Epidermal melanocyte (primary cell): ENCODE results near the gene KDM2B.

Experiments used
- DNase-seq: peaks from one replicate; pipeline ENCODE4 v3.0.0; 2011; ENCODE audit warnings: low spot score; ENCODE audit not compliant: insufficient read length

KDM2B gene

GRCh38 chr12:121531356-121531750 is 49.5 kb downstream of the KDM2B start:
- no peak for DNase-seq

GRCh38 chr12:121530600-121531355 is 50.0 kb downstream of the KDM2B start:
- no peak for DNase-seq

GRCh38 chr12:121529184-121529583 is 51.6 kb downstream of the KDM2B start:
- no peak for DNase-seq

- DNase-seq, result no peak
These were observed 55.4 kb downstream of the KDM2B start for GRCh38 chr12:121525411-121525810.

GRCh38 chr12:121524196-121524916 is 56.5 kb downstream of the KDM2B start:
- no peak for DNase-seq

- no peak for DNase-seq
These were observed 57.1 kb downstream of the KDM2B start for GRCh38 chr12:121523741-121524140.

GRCh38 chr12:121522971-121523370 is 57.9 kb downstream of the KDM2B start:
- no peak for DNase-seq

- DNase-seq, result no peak
These were observed 60.2 kb downstream of the KDM2B start for GRCh38 chr12:121520586-121521086.

GRCh38 chr12:121520119-121520518 is 60.7 kb downstream of the KDM2B start:
- no peak for DNase-seq

- no peak for DNase-seq
These were observed 61.6 kb downstream of the KDM2B start for GRCh38 chr12:121519227-121519626.

GRCh38 chr12:121518656-121519055 is 62.2 kb downstream of the KDM2B start:
- DNase-seq, result no peak

GRCh38 chr12:121516437-121517011 is 64.3 kb downstream of the KDM2B start:
- DNase-seq, result no peak

- no peak for DNase-seq
These were observed 65.2 kb downstream of the KDM2B start for GRCh38 chr12:121515615-121516014.

- DNase-seq, result no peak
These were observed 66.6 kb downstream of the KDM2B start for GRCh38 chr12:121514184-121514742.

- DNase-seq, result no peak
These were observed 67.2 kb downstream of the KDM2B start for GRCh38 chr12:121513464-121514183.

GRCh38 chr12:121512561-121512960 is 68.3 kb downstream of the KDM2B start:
- DNase-seq, result no peak

- DNase-seq, result no peak
These were observed 68.9 kb downstream of the KDM2B start for GRCh38 chr12:121511916-121512315.

GRCh38 chr12:121509339-121509738 is 71.5 kb downstream of the KDM2B start:
- no peak for DNase-seq

- no peak for DNase-seq
These were observed 72.3 kb downstream of the KDM2B start for GRCh38 chr12:121508533-121508932.

GRCh38 chr12:121507984-121508383 is 72.8 kb downstream of the KDM2B start:
- DNase-seq, result no peak

- DNase-seq, result no peak
These were observed 73.6 kb downstream of the KDM2B start for GRCh38 chr12:121507245-121507644.
